Gastroesophageal sphincter (tissue), 4 donors: ENCODE results near the gene ZNF419. TPM values are rescaled to one million over a fixed set of nuclear protein-coding genes. Genes with fewer than 3 reads are reported as not detected.

Experiments used
- ATAC-seq: fragments of 150-250 bp; one replicate; pipeline ENCODE4 v1.9.1; 2016; ENCODE audit warnings: mild to moderate bottlenecking, moderate library complexity
- H3K27ac ChIP-seq, 4 donors: fragments of 200-600 bp; sonication (generic) in 3 of 4; 1 replicate in 3 of 4; 2 replicates in 1 of 4; pipeline ENCODE4 v1.5.1; 2016 to 2019
- H3K27me3 ChIP-seq: fragments of 200-600 bp; sonication (generic); one replicate; pipeline ENCODE4 v1.5.1; 2019
- H3K36me3 ChIP-seq, 2 donors: fragments of 200-600 bp; sonication (generic); one replicate each; pipeline ENCODE4 v1.5.1; 2019; ENCODE audit warnings: control low read depth in 1 of 2
- H3K4me1 ChIP-seq, 3 donors: fragments of 200-600 bp; sonication (generic); 1 replicate in 2 of 3; 2 replicates in 1 of 3; pipeline ENCODE4 v1.5.1; 2016 to 2019; ENCODE audit warnings: control low read depth in 2 of 3
- H3K4me3 ChIP-seq, 2 donors: fragments of 200-600 bp; sonication (generic); one replicate each; pipeline ENCODE4 v1.5.1; 2019; ENCODE audit warnings: mild to moderate bottlenecking in 1 of 2, moderate library complexity in 1 of 2
- H3K9me3 ChIP-seq, 3 donors: fragments of 200-600 bp; sonication (generic); one replicate each; pipeline ENCODE4 v1.5.1; 2017 to 2019; ENCODE audit warnings: control low read depth in 2 of 3
- EP300 ChIP-seq: sonication (generic); formaldehyde crosslinking; IDR thresholded peaks from one replicate; pipeline ENCODE4 v1.6.1; 2017; ENCODE audit warnings: antibody characterized with exemption, mild to moderate bottlenecking
- POLR2A ChIP-seq, 2 donors: fragments of 450-650 bp; IDR thresholded peaks; one replicate each; pipeline ENCODE4 v1.6.1; 2017; ENCODE audit warnings: antibody characterized with exemption in 2 of 2, mild to moderate bottlenecking in 2 of 2, moderate library complexity in 1 of 2
- POLR2AphosphoS5 ChIP-seq: sonication (generic); formaldehyde crosslinking; IDR thresholded peaks from one replicate; pipeline ENCODE4 v1.6.1; 2017; ENCODE audit warnings: antibody characterized with exemption
- WGBS, 2 donors: methylation state at CpG; one replicate each; pipeline ENCODE4 v1.1.5; 2018; ENCODE audit warnings: low coverage in 1 of 2; 5-methylcytosine and 5-hydroxymethylcytosine counted together
- small RNA-seq, 4 donors: library from RNA; depleted of rRNA; stranded (forward); fragments of <200 nt; gene quantifications; one replicate each; pipeline ENCODE3, GENCODE V24; 2016
- total RNA-seq, 4 donors: library from RNA; depleted of rRNA; stranded (reverse); fragments of >200 nt; gene quantifications; one replicate each; pipeline ENCODE4 v1.1.0, GENCODE V29; 2016
- TF ChIP-seq, protein P1 (sequence below), 4 experiments: fragments of 200-600 bp in 2 of 4; fragments of 450-650 bp in 2 of 4; sonication (generic) in 1 of 4; IDR thresholded peaks; one replicate each; pipeline ENCODE4 v1.5.1; 2017 to 2019; ENCODE audit warnings: antibody characterized with exemption in 4 of 4, mild to moderate bottlenecking in 2 of 4, moderate library complexity in 2 of 4

ZNF419 gene
- total RNA-seq, 4 donors from 2014 or later, result 6.4 to 30.8 (median 10.1) TPM

DNA sequence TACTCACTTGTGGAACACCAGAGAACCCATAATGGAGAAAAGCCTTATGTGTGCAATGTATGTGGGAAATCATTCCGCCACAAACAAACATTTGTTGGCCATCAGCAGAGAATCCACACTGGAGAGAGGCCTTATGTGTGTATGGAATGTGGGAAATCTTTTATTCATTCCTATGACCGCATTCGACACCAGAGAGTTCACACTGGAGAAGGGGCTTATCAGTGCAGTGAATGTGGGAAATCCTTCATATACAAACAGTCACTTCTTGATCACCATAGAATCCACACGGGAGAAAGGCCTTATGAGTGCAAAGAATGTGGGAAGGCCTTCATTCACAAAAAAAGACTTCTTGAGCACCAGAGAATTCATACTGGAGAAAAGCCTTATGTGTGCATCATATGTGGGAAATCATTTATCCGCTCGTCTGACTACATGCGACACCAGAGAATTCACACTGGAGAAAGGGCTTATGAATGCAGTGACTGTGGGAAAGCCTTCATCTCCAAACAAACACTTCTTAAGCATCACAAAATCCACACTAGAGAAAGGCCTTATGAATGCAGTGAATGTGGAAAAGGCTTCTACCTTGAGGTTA is 50.5 kb downstream of the ZNF419 start:
- Histone ChIP-seq H3K27ac (no peak overlapping the region), H3K4me3 (no peak overlapping the region), H3K27me3 (no peaks in the 10 kb centered on the region), H3K36me3 (peaks cover 31 to 100% of the 10 kb centered on the region in 2 donors), H3K9me3 (peaks cover 3 to 100% (median 5%) of the 10 kb centered on the region in 3 donors), H3K4me1 (no peaks in the 10 kb centered on the region)
- TF ChIP-seq POLR2AphosphoS5, result no peak
- no peak for TF ChIP-seq POLR2A (IDR thresholded peaks at IDR 0.05)
- TF ChIP-seq, protein P1, sequence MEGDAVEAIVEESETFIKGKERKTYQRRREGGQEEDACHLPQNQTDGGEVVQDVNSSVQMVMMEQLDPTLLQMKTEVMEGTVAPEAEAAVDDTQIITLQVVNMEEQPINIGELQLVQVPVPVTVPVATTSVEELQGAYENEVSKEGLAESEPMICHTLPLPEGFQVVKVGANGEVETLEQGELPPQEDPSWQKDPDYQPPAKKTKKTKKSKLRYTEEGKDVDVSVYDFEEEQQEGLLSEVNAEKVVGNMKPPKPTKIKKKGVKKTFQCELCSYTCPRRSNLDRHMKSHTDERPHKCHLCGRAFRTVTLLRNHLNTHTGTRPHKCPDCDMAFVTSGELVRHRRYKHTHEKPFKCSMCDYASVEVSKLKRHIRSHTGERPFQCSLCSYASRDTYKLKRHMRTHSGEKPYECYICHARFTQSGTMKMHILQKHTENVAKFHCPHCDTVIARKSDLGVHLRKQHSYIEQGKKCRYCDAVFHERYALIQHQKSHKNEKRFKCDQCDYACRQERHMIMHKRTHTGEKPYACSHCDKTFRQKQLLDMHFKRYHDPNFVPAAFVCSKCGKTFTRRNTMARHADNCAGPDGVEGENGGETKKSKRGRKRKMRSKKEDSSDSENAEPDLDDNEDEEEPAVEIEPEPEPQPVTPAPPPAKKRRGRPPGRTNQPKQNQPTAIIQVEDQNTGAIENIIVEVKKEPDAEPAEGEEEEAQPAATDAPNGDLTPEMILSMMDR (IDR thresholded peaks at IDR 0.05), result no peak
- no peak for TF ChIP-seq EP300
- 91 to 98% methylated on average over 7 of the region's 7 CpGs for WGBS, 2 donors
- no peak for ATAC-seq

Small RNAs within 50 kb of the gene (small RNA-seq; reads per million reads assigned to genes)
- gene VN1R107P, result 0 reads per million in 4 donors

Other genes with a start within 250 kb of the ZNF419 start
- gene ZNF805, start 247.1 kb upstream of the ZNF419 start, total RNA-seq, result 10 to 100 TPM; 17.4 to 27.8 (median 19.9) TPM
- 10 to 100 TPM; 40.4 to 76.3 (median 65.3) TPM for gene ZNF460, start 207.3 kb upstream of the ZNF419 start, total RNA-seq
- gene ZNF543, start 167.3 kb upstream of the ZNF419 start, total RNA-seq, result 10 to 100 TPM in 1 of 4 donors, 1 to 10 TPM in 3; 9.3 to 11.7 (median 9.7) TPM
- 10 to 100 TPM in 3 of 4 donors, 1 to 10 TPM in 1; 9.2 to 12.2 (median 10.9) TPM for gene ZNF304, start 136.5 kb upstream of the ZNF419 start, total RNA-seq
- gene TRAPPC2B, start 124.2 kb upstream of the ZNF419 start, total RNA-seq, result 10 to 100 TPM in 3 of 4 donors, 1 to 10 TPM in 1; 9.0 to 17.0 (median 13.2) TPM
- gene ZNF547, start 124.2 kb upstream of the ZNF419 start, total RNA-seq, result 1 to 10 TPM; 1.0 to 4.8 (median 2.0) TPM
- 10 to 100 TPM; 17.9 to 36.8 (median 21.8) TPM for gene ZNF548, start 97.9 kb upstream of the ZNF419 start, total RNA-seq
- 10 to 100 TPM in 3 of 4 donors, 1 to 10 TPM in 1; 9.1 to 21.0 (median 11.9) TPM for gene ZNF17, start 76.6 kb upstream of the ZNF419 start, total RNA-seq
- gene ZNF749, start 52.4 kb upstream of the ZNF419 start, total RNA-seq, result 10 to 100 TPM in 1 of 4 donors, 1 to 10 TPM in 3; 4.8 to 10.6 (median 6.8) TPM
- gene VN1R1, start 30.6 kb upstream of the ZNF419 start, total RNA-seq, result 1 to 10 TPM in 2 of 4 donors, under 1 TPM in 2; 0.57 to 2.3 (median 1.5) TPM
- 10 to 100 TPM in 2 of 4 donors, 1 to 10 TPM in 2; 5.8 to 15.5 (median 11.7) TPM for gene ZNF772, start 10.2 kb upstream of the ZNF419 start, total RNA-seq
- gene ZNF773, start 12.2 kb downstream of the ZNF419 start, total RNA-seq, result 10 to 100 TPM in 3 of 4 donors, 1 to 10 TPM in 1; 5.1 to 22.1 (median 13.9) TPM
- 1 to 10 TPM; 5.4 to 9.3 (median 5.7) TPM for gene ZNF549, start 39.6 kb downstream of the ZNF419 start, total RNA-seq
- gene ZNF550, start 72.1 kb downstream of the ZNF419 start, total RNA-seq, result 1 to 10 TPM; 4.8 to 5.7 (median 5.2) TPM
- gene ZNF416, start 91.2 kb downstream of the ZNF419 start, total RNA-seq, result 1 to 10 TPM; 4.0 to 6.1 (median 5.7) TPM
- gene ZIK1, start 96.4 kb downstream of the ZNF419 start, total RNA-seq, result 10 to 100 TPM in 1 of 4 donors, 1 to 10 TPM in 3; 4.4 to 14.5 (median 6.4) TPM
- gene ZNF530, start 112.1 kb downstream of the ZNF419 start, total RNA-seq, result 1 to 10 TPM; 1.4 to 6.3 (median 4.0) TPM
- 10 to 100 TPM; 23.4 to 33.1 (median 28.6) TPM for gene ZNF134, start 126.5 kb downstream of the ZNF419 start, total RNA-seq
- 10 to 100 TPM in 3 of 4 donors, 1 to 10 TPM in 1; 8.3 to 16.8 (median 15.3) TPM for gene ZNF211, start 145.4 kb downstream of the ZNF419 start, total RNA-seq
- not detected for gene ZSCAN4, start 181.2 kb downstream of the ZNF419 start, total RNA-seq
- gene ZNF551, start 194.2 kb downstream of the ZNF419 start, total RNA-seq, result 1 to 10 TPM; 4.4 to 7.3 (median 6.7) TPM
- 10 to 100 TPM in 1 of 4 donors, 1 to 10 TPM in 3; 3.8 to 12.6 (median 9.0) TPM for gene ZNF154, start 221.5 kb downstream of the ZNF419 start, total RNA-seq
- 10 to 100 TPM in 3 of 4 donors, 1 to 10 TPM in 1; 8.8 to 16.8 (median 11.7) TPM for gene ZNF671, start 239.9 kb downstream of the ZNF419 start, total RNA-seq